Fibroblast of villous mesenchyme (primary cell): ENCODE results near the gene SH3RF3. TPM values are rescaled to one million over a fixed set of nuclear protein-coding genes. Genes with fewer than 3 reads are reported as not detected.

Experiments
- DNase-seq: peaks from one replicate; pipeline ENCODE4 v3.0.0-alpha.2; 2010; ENCODE audit warnings: low read depth
- H3K4me3 ChIP-seq: 2 replicates; pipeline ENCODE4 v1.5.1; 2011; ENCODE audit warnings: low read depth, mild to moderate bottlenecking, low read length
- total RNA-seq: library from RNA; depleted of rRNA; stranded (reverse); fragments of >200 nt; gene quantifications from 2 replicates; pipeline ENCODE4 v1.2.3, GENCODE V29; 2012
- TF ChIP-seq, protein P1 (sequence below): IDR thresholded peaks from 2 replicates; pipeline ENCODE4 v1.5.1; 2012; ENCODE audit warnings: low read depth, mild to moderate bottlenecking, low read length; ENCODE audit not compliant: insufficient read depth

SH3RF3 gene
- total RNA-seq, 1 donor: 13.4 TPM

DNA sequence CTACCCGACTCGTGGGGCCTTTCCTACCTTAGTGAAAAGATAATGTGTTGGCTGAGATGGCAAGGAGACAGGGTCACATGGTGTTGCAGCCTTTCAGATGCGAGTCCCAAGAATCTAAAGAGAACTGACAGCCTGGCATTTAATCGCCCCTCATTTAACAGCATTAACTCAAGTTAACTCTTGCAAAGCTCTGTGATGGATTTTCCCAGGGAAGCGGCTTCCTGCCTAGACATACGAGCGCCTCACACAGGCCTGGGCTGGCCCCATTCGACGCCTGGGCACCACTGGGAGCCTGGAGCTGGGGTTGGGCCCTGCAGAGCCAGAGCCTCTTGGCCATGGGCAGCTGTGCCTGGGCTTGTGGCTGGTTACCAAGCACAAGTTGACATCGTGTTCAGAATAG is 344.0 kb downstream of the SH3RF3 start:
- TF ChIP-seq, protein P1, sequence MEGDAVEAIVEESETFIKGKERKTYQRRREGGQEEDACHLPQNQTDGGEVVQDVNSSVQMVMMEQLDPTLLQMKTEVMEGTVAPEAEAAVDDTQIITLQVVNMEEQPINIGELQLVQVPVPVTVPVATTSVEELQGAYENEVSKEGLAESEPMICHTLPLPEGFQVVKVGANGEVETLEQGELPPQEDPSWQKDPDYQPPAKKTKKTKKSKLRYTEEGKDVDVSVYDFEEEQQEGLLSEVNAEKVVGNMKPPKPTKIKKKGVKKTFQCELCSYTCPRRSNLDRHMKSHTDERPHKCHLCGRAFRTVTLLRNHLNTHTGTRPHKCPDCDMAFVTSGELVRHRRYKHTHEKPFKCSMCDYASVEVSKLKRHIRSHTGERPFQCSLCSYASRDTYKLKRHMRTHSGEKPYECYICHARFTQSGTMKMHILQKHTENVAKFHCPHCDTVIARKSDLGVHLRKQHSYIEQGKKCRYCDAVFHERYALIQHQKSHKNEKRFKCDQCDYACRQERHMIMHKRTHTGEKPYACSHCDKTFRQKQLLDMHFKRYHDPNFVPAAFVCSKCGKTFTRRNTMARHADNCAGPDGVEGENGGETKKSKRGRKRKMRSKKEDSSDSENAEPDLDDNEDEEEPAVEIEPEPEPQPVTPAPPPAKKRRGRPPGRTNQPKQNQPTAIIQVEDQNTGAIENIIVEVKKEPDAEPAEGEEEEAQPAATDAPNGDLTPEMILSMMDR: no peak
- H3K4me3 ChIP-seq: no peak overlapping the region
- no peak for DNase-seq

DNA sequence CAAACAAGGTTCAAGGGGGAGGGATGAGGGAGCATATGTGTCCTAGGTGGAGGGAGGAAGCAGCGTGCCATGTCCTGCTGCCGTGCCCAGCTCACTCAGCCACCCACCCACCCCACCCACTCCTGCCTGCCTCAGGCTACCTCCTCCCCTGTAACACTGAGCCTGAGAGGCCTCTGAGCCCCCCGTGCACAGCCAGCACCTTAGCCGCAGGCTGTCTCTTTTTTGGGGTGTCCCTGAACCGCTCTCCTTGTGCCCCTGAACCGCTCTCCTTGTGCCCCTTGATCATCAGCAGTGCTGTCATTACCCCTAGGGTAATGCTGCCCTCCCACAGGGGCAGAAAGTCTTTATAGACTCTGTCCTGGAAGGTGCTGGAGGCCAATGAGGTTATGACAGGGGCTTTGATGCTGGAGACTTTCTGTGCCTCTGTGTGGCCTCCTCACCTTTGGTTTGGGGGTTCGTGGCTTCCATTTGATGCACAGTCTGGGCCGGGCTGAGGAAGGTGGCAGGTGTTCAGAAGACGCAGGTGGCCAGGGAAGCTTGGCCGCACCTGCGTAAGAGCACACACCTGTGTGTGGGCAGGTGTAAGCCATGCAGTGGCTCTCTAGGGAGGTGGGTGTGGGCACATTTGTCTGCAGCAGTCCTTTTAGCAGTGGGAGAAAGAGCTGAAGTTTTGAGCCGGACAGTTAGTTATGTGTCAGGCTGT is 344.8 kb downstream of the SH3RF3 start:
- H3K4me3 ChIP-seq: no peak overlapping the region
- TF ChIP-seq, protein P1: no peak
- no peak for DNase-seq

DNA sequence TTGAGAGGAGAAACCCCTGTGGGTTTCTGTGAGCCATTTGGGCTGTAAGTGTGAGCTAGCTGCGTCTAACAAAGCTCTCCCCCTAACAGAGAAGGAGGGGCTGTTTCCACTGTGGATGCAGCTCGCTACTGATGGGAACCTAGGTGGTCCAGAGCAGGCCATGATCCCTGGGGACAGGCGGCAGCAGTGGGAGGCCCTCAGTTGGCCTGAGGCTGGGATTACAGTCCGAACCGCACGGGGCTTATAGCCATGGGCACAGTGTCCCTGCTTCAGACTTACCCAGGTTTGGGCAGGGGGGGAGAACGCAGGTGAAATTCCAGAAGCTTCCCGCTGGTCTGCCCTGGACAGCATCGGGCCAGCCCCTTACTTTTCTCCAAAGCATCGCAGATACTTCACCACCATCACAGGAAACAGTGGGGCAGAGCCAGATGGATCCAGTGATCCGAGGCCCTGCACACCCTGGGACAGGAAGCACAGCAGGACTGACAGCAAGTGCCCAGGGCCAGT is 345.4 kb downstream of the SH3RF3 start:
- TF ChIP-seq, protein P1: no peak
- H3K4me3 ChIP-seq: no peak overlapping the region
- no peak for DNase-seq

DNA sequence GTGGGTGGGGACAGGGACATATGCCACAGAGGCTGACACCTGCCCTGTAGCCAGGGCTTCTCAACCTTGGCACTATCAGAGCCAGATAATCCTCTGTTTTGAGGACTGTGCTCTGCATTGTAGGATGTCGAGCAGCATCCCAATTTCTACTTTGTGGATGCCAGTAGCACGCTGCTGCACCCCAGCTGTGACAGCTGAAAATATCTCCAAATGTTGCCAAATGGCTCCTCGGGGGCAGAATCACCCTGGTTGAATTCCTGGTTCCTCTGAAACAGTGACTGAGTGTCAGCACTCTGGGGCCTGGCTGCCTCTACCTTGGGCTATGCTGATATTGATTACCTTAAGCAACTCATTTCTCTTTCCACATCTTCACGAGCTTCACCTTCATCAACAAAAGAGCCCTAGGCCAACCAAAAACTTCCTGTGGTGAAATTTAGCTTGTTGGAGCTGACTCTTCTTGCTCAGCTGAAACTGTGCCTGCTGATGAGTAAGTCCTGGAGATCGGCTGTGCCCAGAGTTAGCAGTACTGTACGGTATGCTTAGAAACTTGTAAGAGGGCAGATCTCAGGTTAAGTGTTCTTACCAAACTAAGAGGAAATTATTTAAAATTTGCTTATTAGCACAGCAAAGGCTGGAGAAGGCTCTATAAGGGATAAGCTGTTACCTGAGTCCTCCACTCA is 346.7 kb downstream of the SH3RF3 start:
- TF ChIP-seq, protein P1: no peak
- no peak overlapping the region for H3K4me3 ChIP-seq
- peak; percentile 33 for DNase-seq

DNA sequence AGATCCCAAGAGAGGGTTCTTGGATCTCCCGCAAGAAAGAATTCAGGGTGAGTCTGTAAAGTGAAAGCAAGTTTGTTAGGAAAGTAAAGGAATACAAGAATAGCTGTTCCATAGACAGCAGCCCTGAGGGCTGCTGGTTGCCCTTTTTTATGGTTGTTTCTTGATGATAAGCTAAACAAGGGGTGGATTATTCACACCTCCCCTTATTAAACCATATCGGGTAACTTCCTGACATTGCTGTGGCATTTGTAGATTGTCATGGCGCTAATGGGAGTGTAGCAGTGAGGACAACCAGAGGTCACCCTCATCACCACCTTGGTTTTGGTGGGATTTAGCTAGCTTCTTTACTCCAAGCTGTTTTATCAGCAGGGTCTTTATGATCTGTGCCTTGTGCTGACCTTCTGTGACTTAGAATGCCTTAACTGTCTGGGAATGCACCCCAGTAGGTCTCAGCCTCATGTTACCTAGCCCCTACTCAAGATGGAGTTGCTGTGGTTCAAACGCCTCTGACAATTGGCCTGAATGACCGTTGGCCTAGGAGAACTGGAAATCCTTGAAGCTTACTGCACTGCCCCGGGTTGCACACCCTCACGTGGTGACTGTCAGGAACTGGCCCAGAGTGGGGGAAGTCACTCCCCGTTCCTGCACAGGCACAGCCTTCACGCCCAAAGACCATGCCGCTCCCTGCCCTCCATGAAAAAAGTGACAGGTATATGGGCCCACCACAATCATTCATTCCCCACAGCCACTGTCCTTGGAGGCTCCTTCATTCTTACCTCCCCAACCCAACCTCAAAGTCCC is 347.8 kb downstream of the SH3RF3 start:
- H3K4me3 ChIP-seq: no peak overlapping the region
- no peak for DNase-seq
- TF ChIP-seq, protein P1: no peak

DNA sequence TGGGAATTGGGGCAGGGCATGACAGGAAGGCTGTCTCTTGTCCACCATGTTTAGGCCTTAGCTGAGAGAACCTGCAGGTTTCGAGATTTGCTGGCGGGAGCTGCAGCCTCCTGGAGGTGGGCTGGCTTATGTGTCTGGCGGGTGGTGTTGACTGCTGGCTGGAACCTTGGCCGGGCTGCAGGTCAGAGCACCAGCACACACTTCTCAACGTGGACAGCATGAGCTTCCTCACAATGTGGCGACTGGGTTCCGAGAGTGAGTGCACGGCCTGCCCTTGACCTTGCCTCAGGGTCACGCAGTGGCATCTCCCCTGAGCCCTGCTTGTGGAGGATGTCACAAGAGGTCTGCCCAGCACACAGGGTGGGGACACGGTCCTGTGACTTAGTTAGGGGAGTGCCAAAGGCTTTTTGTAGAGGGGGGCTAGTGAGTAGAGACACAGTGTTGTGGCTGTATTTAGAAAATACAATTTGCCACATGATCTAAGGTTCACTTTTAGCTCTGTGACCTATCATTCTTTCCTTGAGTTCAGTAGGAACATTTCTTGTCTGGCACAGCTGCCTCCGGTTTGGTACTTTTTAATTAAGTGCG is 350.0 kb downstream of the SH3RF3 start:
- no peak overlapping the region for H3K4me3 ChIP-seq
- TF ChIP-seq, protein P1: no peak
- DNase-seq: no peak
